RWPE1 (cell line): ENCODE results near the gene MRPL39.
A peak's percentile ranks its signal among the peaks of the same experiment; 100 is the strongest.

Experiments
- CTCF ChIA-PET: fragments of 350-600 bp; sonication (Branson Sonifier 250); formaldehyde crosslinking; extraction: SDS; loops from one replicate; lab custom pipeline; 2021; lab: Yijun Ruan, JAX
- POLR2A ChIA-PET: fragments of 400-600 bp; formaldehyde crosslinking; extraction: SDS; loops from one replicate; lab custom pipeline; 2020; ENCODE audit warnings: antibody characterized with exemption; ENCODE audit not compliant: low non-redundant PET; lab: Yijun Ruan, JAX
- DNase-seq: peaks from one replicate; pipeline ENCODE4 v3.0.0; 2012; ENCODE audit warnings: low spot score
- H3K27ac ChIP-seq: fragments of 450-650 bp; 2 replicates; pipeline ENCODE4 v1.5.1; 2017
- CTCF ChIP-seq: fragments of 450-650 bp; conservative IDR thresholded peaks from 2 replicates; pipeline ENCODE4 v1.5.1; 2017; ENCODE audit warnings: low read depth, mild to moderate bottlenecking

MRPL39 gene

GRCh38 chr21:25580912-25581260 lies 26.4 kb downstream of the MRPL39 start:
- no peak overlapping the region for H3K27ac ChIP-seq
- no peak for TF ChIP-seq CTCF
- DNase-seq: no peak
- ChIA-PET POLR2A (no interaction called here), CTCF (no interaction called here)

- TF ChIP-seq CTCF: no peak
- no peak for DNase-seq
- no peak overlapping the region for H3K27ac ChIP-seq
- ChIA-PET POLR2A (no interaction called here), CTCF (no interaction called here)
These were observed 27.9 kb downstream of the MRPL39 start for GRCh38 chr21:25579226-25580013.

GRCh38 chr21:25578056-25578961 lies 29.0 kb downstream of the MRPL39 start:
- TF ChIP-seq CTCF: no peak
- ChIA-PET POLR2A (no interaction called here), CTCF (no interaction called here)
- DNase-seq: no peak
- no peak overlapping the region for H3K27ac ChIP-seq

GRCh38 chr21:25577424-25578055 lies 29.7 kb downstream of the MRPL39 start:
- H3K27ac ChIP-seq: no peak overlapping the region
- POLR2A ChIA-PET: no interaction called here
- no peak for TF ChIP-seq CTCF
- no peak for DNase-seq
- CTCF ChIA-PET: no interaction called here

GRCh38 chr21:25573409-25574206 lies 33.7 kb downstream of the MRPL39 start:
- TF ChIP-seq CTCF: no peak
- ChIA-PET CTCF (interaction anchor here (0.6 kb wide), 2 partner anchors 14 to 66 kb away, joined by 4 to 5 read pairs; no protein-coding TSS in a partner anchor), POLR2A (no interaction called here)
- no peak overlapping the region for H3K27ac ChIP-seq
- DNase-seq: peak; percentile 75
